GM21528 (cell line): ENCODE data around the gene LRRK1.

Experiments
- ATAC-seq: cut with Tn5 transposase; IDR thresholded peaks from one replicate; pipeline ENCODE4 v1.9.1; 2021; ENCODE audit warnings: mild to moderate bottlenecking, moderate library complexity; ENCODE audit not compliant: unreplicated experiment, low FRiP score

The LRRK1 gene

DNA sequence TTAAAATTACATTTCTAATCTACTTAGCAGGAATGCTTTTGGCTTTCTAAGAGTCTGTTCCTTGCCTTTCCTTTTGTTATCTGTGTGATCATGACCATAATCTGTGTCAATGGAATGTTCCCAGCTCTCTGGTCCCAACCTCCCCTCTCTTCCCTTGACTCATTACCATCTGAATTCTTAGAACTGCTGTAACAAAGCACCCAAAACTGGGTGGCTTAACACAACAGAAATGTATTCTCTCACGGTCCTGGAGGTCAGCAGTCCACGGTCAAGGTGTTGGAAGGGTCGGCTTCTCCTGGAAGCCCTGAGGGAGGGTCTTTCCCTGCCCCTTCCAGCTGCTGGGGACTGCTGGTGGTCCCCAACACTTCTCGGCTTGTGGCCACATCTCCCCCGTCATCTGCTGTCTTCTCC, 81.1 kb downstream of the LRRK1 start:
- ATAC-seq: no peak

DNA sequence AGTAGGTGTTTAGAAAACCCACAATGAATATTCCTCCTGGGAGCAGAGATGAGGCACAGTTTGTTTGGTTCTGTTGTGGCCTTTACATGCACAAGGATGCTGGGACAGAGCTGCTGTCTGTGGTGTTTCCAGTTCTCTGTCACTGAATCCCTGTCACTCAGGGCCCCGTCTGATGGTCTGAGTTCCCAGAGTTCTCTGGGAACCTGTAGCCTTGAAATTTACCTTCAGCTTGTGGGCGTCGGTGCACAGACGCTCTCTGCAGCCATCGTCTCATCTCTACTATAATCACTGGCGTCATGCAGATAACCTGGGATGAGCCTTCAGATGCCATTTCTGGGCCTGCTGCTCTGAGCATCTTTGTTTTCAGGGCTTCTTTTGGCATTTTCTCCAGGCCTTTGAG, 81.9 kb downstream of the LRRK1 start:
- no peak for ATAC-seq

DNA sequence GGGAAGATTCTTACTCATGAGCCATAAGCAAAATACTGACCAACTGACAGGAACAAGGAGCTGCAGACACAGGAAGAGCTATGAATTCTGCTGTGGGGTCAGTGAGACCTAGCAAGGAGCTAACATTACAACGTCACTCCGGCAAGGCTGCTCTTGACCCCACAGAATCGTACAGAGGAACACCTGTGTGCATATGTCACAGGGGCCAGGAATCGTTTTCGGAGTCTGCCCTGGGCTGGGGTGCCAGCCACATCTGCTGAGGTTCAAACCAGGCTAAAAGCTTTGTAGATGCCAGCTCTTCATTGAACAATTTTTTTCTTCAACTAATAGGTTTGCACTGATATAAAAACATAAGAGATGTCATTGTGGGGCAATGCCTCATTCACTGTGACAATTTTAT, 82.6 kb downstream of the LRRK1 start:
- ATAC-seq: no peak

DNA sequence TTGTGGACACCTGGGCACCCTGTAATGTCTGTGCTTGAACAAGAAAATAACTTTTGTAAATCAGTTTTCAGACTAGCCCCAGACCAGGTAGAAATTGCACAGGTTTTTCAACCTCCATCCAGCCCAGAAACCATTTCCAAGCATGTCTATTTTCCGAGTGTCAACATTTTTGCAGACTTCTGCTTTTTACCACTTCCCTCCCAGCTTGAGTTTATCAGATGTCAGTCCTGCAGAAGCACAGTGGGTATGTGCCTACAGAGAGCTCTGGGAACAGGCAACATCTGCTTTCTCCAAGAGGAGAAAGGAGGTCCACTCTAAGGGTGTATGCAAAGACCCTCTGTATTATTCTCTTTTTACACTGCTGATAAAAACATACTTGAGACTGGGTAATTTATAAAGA, 83.9 kb downstream of the LRRK1 start:
- ATAC-seq: no peak

DNA sequence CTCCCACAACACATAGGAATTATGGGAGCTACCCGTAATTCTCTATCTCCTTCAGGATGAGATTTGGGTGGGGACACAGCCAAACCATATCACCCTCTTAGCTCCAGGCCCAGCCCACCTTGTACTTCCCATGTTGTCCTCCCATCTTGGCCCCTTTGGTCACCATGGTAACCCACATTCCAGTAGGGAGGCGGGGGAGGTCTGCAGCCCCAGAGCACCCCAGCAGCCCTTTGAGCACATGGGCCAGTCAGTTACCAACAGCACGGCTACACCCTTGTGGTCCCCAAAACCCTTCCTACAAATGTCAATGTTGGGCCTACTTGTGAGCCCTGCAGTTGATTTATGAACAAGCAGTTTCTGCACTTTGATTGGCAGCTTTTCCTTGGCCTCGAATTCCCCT, 84.5 kb downstream of the LRRK1 start:
- ATAC-seq: no peak

DNA sequence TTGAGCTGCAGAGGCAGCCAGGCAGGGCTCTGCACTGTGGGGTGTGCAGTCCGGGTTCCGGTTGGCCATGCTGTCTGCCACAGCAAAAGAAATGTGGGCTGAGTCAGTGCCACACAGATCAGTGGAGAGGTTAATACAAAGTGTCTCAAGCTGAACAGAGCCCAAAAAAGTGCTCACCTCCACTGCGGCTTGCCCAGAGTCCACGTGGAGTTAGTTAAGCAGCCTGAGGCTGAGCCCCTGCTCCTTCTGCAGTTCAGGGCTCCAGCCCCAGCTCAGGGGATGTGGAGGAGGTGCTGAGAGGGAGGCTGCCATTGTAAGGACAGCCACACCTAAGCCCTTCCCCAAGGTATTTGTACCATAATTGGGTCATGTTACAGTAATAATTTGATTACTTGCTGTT, 85.3 kb downstream of the LRRK1 start:
- no peak for ATAC-seq

DNA sequence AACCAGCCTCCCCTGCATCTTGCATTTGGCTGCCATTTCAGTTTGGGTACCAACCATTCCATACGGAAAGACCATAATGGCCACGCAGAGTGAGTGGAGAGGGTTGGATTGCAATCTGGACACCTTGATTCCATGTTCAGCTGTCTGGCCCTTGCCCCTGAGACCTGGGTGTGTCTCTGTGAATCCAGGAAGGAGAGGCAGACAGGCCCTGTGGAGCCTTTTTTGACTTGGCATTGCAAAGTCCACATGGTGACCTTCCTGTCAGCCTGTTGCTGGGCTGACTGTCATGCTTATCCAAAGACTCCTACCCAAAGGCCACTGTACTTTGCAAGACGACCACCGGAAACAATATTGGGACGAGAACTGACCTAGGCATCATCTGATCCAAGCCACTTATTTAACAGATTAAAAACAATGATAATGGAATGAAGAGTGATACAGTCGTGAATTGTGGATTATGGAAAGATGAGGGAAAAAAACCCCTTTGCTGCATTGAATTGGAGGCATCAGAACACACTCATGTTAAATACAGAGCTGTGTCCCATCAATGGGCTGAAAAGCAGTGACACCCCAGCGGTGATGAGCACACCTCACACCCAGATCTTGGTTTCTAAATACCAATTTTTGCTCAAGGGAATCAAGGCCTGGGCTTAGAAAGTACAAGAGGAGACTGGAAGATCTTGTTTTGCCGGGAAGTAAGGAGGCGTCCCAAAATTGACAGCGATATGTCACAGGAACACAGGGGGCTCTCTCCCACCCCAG, 86.0 kb downstream of the LRRK1 start:
- ATAC-seq: no peak

DNA sequence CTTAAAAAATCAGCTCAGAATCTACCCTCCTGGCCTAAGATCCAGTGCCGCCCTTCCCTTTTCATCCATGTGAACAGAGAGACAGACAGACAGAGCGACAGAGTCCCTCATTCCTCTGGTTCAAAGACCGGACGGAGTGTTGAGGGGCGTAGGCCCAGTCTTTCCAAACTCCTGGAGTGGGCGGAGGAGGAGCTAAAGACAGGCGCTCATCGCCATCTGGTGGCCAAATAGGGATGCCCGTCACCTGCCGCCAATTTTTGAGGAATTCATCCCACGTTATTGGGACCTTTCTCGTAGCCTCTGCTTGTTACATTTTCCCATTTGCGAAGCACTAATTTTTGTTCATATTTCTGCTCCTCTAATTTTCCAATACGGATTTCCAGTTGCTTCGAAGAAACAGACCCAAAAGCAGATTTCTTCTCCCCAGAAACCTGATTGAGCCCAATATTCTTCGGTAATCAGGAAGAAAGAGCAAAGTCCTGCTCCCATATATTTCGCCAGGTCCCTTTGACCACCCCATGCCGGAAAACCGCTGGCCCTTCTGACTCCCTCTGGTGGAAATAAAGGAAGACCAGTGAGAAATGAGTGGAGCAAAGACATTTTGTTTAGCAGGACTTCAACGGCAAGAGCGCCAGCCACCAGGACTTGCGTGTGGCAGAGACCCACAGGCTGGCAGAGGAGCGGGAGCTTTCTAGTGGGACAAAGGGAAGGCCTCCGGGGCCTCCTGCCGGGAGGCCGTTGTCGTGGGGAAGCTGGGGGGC, 88.0 kb downstream of the LRRK1 start:
- ATAC-seq: no peak

DNA sequence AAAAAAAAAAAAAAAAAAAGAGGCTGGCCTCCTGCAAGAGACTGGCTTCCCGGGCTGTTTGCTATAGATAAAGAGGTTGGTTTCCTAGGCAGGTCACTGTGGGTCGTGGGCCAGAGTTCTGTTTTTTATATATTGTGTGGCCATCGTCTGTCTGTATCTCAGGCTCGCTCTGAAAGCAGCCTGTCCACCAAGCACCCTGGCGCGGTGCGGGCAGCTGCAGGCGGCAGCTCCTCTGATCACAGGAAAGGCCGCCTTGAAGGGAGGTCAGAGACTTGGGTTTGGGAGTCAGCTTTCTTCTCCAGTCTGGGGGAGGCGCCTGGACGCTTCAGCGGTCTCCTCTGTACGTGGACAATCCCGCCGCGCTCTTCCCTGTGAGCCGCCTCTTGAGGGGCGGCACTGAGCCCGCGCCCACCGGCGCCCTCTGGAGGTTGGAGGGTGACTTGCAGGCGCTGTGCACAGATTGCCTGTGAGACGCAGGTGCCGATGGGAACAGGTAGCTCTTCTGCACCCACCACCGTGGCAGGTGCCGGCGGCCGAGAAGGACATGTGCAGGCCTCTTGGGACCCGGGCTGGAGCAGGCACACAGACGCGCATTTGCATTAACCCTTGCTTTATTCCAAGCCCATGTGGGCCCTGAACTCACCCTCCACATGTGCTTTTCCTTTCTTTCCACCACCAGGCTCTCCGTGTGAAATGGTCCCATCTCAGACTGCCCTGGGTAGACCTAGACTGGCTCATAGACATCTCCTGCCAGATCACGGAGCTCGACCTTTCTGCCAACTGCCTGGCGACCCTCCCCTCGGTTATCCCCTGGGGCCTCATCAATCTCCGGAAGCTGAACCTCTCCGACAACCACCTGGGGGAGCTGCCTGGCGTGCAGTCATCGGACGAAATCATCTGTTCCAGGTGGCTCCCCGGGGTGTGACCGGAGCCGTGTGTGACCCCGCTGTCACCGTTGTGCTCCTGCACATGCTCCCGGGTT, 89.3 kb downstream of the LRRK1 start:
- peak; percentile 93 for ATAC-seq

DNA sequence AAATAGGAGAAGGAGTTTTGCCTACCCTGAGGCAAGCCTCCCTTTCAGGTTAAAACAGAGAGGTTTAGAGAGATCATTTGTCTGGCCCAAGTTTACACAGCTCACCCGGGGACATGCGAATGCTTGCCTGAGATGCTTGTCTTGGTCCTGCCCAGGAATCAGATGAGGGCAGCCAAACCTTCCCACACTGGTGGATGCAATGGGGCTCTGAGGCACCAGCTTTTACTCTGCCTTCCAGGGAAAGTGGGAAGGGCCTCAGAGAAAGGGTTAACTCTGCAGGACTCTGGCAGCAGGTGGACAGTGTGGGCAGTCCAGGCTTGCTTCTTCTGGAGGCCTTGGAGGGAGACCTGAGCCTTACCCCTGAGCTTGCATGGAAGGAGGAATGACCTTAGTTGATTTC, 90.0 kb downstream of the LRRK1 start:
- ATAC-seq: no peak

DNA sequence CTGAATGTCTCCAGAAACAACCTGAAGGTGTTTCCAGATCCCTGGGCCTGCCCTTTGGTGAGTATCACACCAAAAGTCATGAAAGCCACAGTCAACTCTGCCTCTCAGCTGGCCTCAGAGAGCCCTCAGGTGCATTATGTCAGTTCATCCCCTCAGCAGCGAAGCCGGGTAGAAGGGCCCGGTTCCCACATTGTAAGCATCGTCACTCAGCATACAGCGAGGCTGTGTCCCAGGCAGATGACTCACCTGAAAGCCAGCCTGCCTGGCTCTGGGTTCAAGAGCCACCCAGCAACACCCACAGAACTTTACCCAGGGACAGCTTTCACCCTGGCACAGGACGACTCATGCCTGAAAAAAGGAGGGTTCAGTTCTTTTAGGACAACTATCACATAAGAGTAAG, 91.6 kb downstream of the LRRK1 start:
- no peak for ATAC-seq

DNA sequence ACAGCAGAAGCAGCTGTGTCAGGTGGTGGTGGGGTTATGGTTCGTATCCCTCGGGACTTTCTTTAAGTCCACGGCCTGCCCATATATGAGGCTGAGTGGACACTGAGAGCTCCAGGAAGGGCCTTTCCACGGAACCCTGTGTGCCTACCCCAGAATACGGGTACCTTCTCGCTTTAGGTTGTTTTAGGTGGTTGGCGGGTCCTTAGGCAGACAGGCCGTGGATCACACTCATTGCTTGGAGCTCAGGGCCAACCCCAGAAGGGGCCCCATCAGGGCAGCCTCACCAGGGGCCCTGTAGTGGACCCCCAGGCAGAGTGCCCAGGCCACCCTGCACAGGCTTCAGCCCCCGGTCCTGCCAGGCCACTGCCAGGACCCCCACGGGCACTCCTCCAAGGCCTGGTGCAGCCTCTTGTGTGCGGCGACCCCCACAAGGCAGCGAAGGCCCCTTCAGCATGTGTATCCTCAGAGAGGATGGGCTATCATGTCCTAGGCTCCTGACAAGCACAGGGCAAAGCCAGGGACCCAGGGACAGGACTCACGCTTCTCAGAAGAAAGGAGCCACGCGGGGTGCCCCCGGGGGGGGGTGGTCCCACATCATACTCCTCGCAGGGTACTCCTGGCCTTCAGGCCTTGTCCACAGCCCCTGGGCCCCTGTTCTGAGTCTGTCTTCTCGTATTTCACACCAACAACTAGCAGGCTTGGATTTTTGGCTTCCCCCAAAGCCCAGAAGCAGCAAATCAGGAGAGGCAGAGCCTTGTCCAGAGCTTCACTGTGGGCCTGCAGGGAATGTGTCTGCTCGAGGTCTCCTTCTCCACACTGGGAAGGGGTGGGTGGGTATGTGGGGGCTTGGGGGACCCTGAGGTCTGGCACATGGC, 93.4 kb downstream of the LRRK1 start:
- no peak for ATAC-seq

DNA sequence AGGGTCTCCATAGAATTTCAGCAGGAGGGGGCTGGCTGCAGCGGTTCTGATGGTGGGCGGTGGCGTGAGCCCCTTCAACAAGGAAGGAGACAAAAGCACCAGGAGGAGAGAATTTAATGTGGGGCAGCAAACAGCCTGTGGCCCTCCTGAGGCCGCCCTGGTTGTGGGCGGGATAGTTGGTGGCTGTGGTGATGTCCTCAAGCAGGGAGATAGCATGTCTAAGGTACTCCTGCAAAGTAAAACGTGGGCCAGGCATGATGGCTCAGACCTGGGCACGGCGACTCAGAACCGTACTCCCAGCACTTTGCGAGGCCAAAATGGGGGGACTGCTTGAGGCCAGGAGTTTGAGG, 94.0 kb downstream of the LRRK1 start:
- no peak for ATAC-seq

DNA sequence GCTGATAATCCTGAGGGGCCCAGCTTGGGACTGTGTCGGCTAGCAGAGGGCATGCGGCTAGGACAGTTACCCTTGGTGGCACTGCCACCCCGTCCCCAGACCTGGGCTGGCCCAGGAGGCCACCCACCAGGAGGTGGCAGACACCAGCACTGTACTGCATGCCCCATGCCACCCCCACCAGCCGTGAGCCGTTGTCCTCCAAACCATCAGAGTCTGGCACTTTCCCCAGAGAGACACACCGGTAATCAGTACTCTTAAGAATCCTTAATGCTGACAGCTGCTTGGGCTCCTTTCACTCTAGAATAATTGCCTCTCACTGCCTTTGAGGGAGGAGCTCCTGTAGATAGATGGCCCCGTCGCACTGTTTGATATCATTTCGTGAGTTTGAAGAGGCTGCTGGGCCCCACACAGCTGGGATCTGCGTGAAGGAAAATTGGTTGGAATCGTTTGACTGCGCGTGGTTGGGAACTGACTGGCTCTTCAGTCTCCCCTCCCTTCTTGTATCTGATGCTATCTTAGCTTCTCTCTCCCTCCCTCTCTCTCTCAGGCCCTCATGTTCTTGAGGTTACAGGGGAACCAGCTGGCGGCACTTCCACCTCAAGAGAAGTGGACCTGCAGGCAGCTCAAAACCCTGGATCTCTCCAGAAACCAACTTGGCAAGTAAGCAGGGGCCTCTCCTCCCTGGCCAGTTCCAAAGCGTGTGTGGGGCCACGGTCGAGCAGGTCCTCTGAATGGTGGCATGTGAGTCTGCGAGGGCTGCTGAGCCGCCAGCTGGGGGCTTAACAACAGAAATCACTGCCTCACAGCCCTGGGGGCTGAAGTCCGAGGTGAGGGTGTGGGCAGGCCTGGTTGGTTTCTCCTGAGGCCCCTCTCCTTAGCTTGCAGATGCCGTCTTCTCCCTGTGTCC, 94.9 kb downstream of the LRRK1 start:
- no peak for ATAC-seq

DNA sequence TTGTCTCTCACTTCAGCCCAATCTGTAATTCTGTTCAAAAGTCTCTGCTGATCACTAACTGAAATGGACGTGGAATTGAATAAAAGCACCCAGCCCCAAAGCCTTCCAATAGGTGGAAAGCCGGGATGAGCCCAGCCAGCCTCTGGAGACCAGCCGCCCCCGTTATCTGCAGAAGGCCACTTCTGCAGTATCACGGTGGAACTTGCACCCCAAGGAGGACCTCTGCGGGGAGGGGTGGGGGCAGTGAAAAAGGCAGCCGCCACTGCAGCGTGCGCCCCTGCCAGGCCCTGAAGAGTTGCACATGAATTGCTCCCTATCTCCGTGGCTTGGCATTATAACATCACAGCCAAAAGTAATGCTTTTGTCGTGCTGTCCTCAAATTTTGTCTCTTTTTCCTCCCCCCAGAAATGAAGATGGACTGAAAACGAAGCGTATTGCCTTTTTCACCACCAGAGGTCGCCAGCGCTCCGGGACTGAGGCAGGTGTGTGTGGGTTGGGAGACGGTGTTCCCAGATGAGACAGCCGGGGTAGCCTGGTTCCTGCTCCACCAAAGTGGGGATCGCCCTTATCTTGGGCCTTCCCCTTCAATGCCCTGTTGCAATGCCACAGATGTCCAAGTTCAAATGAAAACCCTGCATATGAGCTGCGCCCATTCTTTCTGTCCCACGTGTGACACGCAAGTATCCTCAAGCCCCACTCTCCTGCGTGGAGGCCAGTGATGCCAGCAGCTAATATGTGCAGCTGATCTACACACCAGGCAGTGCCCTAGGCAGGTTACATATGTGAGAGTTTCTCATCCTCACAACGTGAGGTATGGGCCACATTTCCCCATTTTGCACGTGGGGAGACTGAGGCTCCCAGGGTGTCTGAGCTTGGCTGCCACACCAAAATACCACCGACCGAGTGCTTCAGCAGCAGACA, 96.0 kb downstream of the LRRK1 start:
- ATAC-seq: no peak

DNA sequence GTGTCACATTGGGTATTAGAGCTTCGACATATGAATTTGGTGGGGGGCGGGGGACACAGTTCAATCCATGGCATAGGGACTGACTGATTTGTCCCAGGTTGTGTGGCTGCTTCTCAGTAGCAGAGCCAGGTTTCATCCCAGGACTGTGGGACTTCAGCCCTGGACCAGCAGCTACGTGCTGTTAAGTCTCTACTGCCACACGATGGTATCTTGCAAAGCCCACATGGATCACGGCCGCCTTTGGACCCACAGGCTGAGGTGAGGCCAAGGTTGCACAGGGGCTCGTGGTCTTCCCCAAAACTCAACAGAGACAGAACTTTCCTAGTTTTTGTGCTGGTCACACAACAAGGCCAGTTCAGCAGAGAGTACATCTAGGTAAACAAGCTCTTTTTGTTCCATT, 97.4 kb downstream of the LRRK1 start:
- no peak for ATAC-seq

DNA sequence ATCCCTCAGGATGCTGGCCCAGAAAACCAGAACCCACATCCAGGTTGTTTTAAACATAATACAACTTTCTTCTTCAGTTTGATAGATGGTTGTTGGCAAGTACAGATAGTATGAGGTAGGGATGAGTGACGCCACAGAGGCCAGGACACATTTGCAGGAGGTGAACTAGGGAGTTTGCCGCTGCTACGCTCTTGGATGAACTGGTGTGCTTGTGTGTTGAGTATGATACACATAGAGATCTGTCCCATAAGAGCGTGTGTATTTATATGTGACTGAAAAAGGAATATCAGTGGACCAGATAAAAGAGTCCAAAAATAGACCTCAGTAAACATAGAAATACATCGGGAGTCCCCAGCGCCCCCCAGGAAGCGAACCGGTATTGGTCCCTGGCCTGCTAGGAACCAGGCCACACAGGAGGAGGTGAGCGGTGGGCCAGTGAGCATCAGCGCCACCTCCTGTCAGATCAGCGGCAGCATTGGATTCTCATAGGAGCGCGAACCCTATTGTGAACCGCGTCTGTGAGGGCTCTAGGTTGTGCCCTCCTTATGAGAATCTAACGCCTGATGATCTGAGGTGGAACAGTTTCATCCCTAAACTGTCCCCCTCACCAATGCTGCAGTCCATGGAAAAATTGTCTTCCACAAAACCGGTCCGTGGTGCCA, 98.1 kb downstream of the LRRK1 start:
- no peak for ATAC-seq

DNA sequence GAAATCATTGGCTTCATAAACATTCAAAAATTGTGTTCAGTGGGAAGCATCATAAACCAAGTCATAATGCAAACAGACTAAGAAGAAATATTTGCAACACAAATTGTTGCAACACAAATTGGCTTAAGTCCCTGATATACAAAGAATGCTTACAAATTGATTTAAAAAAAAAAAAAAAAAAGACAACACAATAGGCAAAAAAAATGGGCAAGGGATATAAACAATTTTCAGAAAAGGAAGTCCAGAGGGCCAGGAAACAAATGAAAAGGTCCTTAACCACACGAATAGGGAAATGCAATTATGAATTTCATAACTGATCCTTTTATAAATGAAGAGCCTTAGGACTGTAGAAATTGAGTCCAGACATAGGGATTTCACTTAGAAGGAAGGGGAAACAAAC, 98.9 kb downstream of the LRRK1 start:
- ATAC-seq: no peak
